ENCODE measurements around the gene GLRX5. TPM values are rescaled to one million over a fixed set of nuclear protein-coding genes. Genes with fewer than 3 reads are reported as not detected.
A peak's percentile ranks its signal among the peaks of the same experiment; 100 is the strongest.

Gene GLRX5
- 10 to 100 TPM; 18.2 to 48.4 (median 24.6) TPM for total RNA-seq
- polyA plus RNA-seq = 10 to 100 TPM; 24.4 to 37.3 (median 34.0) TPM
- long read RNA-seq, donor 1, transcript GLRX5-201 (2 exons, 1,564 nt) = major isoform, 98 of 98 reads
- long read RNA-seq, donor 1, partial matches to known transcripts = 0 of 98 reads
- long read RNA-seq, donor 1, other reads (novel, unspliced or antisense) = 0 of 98 reads
- long read RNA-seq, donor 2, transcript GLRX5-201 (2 exons, 1,564 nt) = major isoform, 117 of 238 reads
- long read RNA-seq, donor 2, partial matches to known transcripts = 102 of 238 reads
- long read RNA-seq, donor 2, other reads (novel, unspliced or antisense) = 18 of 238 reads

- TF ChIP-seq CTCF (IDR thresholded peaks at IDR 0.05 in 8 of 11, conservative IDR thresholded peaks at IDR 0.05 in 3 of 11) = peak in 9 of 11 experiments; percentile 13 to 47 (median 30)
- TF ChIP-seq POLR2A (IDR thresholded peaks at IDR 0.05) = no peak
- peak; percentile 94 to 95 (median 94) for TF ChIP-seq POLR2AphosphoS5 (IDR thresholded peaks at IDR 0.05)
- H3K4me1 ChIP-seq = peaks cover 36 to 82% (median 66%) of the 10 kb centered on the region in 6 donors
- H3K9me3 ChIP-seq = no peaks in the 10 kb centered on the region
- peak; percentile 99 for DNase-seq
- peak within 1 kb of the TSS; percentile 81 to 100 (median 98) for H3K4me3 ChIP-seq
- intact Hi-C loops (cut with DNase I; ENCODE audit: low total_unique reads) = no loop called here
- 0% methylated on average over 69 to 97 of the region's 97 CpGs for WGBS, 5 donors
- peaks cover 0 to 16% (median 1%) of the 10 kb centered on the region in 6 donors for H3K36me3 ChIP-seq
- no peaks in the 10 kb centered on the region for H3K27me3 ChIP-seq (replicated peaks in 1 of 7)
- H3K27ac ChIP-seq = peak within 1 kb of the TSS; percentile 67 to 92 (median 90)
Observed at GRCh38 chr14:95534299-95535225, at the start of gene GLRX5. Gene GLRX5, plus strand, starts transcription at chr14:95535050. Its CDS starts 40 bp downstream, at chr14:95535090.

GRCh38 chr14:95485222-95485819 lies 49.5 kb upstream of the GLRX5 start:
- peaks cover 0 to 42% (median 0%) of the 10 kb centered on the region in 6 donors for H3K36me3 ChIP-seq
- intact Hi-C loops (cut with DNase I; ENCODE audit: low total_unique reads) = no loop called here
- no peak for DNase-seq
- H3K27me3 ChIP-seq (replicated peaks in 1 of 7) = no peaks in the 10 kb centered on the region
- H3K4me3 ChIP-seq = no peak overlapping the region
- 86 to 96% (median 94%) methylated on average over 6 to 7 of the region's 7 CpGs for WGBS, 5 donors
- no peaks in the 10 kb centered on the region for H3K9me3 ChIP-seq
- no peak overlapping the region for H3K27ac ChIP-seq
- H3K4me1 ChIP-seq = peaks cover 17 to 97% (median 55%) of the 10 kb centered on the region in 6 donors
- TF ChIP-seq POLR2AphosphoS5 (IDR thresholded peaks at IDR 0.05) (no peak), CTCF (IDR thresholded peaks at IDR 0.05 in 8 of 11, conservative IDR thresholded peaks at IDR 0.05 in 3 of 11) (no peak), POLR2A (IDR thresholded peaks at IDR 0.05) (no peak)

GRCh38 chr14:95486875-95487668 lies 47.8 kb upstream of the GLRX5 start:
- intact Hi-C loops (cut with DNase I; ENCODE audit: low total_unique reads) = no loop called here
- no peaks in the 10 kb centered on the region for H3K27me3 ChIP-seq (replicated peaks in 1 of 7)
- DNase-seq = no peak
- 75 to 88% (median 85%) methylated on average over 15 of the region's 15 CpGs for WGBS, 5 donors
- H3K9me3 ChIP-seq = no peaks in the 10 kb centered on the region
- H3K27ac ChIP-seq = peak overlapping the region in 5 of 8 donors; percentile 22 to 67 (median 56)
- H3K4me3 ChIP-seq = no peak overlapping the region
- TF ChIP-seq POLR2AphosphoS5 (IDR thresholded peaks at IDR 0.05) = peak in 1 of 3 donors; percentile 45
- no peak for TF ChIP-seq CTCF (IDR thresholded peaks at IDR 0.05 in 8 of 11, conservative IDR thresholded peaks at IDR 0.05 in 3 of 11)
- TF ChIP-seq POLR2A (IDR thresholded peaks at IDR 0.05) = no peak
- peaks cover 19 to 92% (median 57%) of the 10 kb centered on the region in 6 donors for H3K4me1 ChIP-seq
- H3K36me3 ChIP-seq = peaks cover 0 to 24% (median 0%) of the 10 kb centered on the region in 6 donors

All from spleen (tissue), 13 donors.